T-helper 1 cell treated with Interleukin-12 subunit alpha and Interleukin-12 subunit beta and Interleukin-4 antibody, amounts not matched to agents 30 μg/mL and 1 μg/mL, for 36 hours (primary cell): ENCODE data around the gene EXOC4.

Experiments
- H3K27ac Mint-ChIP-seq: one replicate; pipeline ENCODE4 v1.8.0; 2021; ENCODE audit warnings: mild to moderate bottlenecking, mixed read lengths
- H3K27me3 Mint-ChIP-seq: one replicate; pipeline ENCODE4 v1.8.0; 2021; ENCODE audit warnings: low read depth, mixed read lengths
- H3K36me3 Mint-ChIP-seq: one replicate; pipeline ENCODE4 v1.8.0; 2021; ENCODE audit warnings: low read depth, mixed read lengths
- H3K4me1 Mint-ChIP-seq: one replicate; pipeline ENCODE4 v1.8.0; 2021; ENCODE audit warnings: low read depth, mixed read lengths
- H3K4me3 Mint-ChIP-seq: one replicate; pipeline ENCODE4 v1.8.0; 2021; ENCODE audit warnings: mild to moderate bottlenecking, moderate library complexity, mixed read lengths
- H3K9me3 Mint-ChIP-seq: one replicate; pipeline ENCODE4 v1.8.0; 2021; ENCODE audit warnings: mixed read lengths

EXOC4 gene

GRCh38 chr7:133654547-133654946 is 401.7 kb downstream of the EXOC4 start:
- Mint-ChIP-seq H3K27ac (no peak overlapping the region), H3K27me3 (no peaks in the 10 kb centered on the region), H3K36me3 (no peaks in the 10 kb centered on the region), H3K4me3 (no peak overlapping the region), H3K4me1 (no peaks in the 10 kb centered on the region), H3K9me3 (no peaks in the 10 kb centered on the region)

GRCh38 chr7:133662276-133662675 is 409.4 kb downstream of the EXOC4 start:
- peaks cover 13% of the 10 kb centered on the region for H3K4me1 Mint-ChIP-seq
- H3K27ac Mint-ChIP-seq: no peak overlapping the region
- no peaks in the 10 kb centered on the region for H3K27me3 Mint-ChIP-seq
- no peaks in the 10 kb centered on the region for H3K9me3 Mint-ChIP-seq
- no peak overlapping the region for H3K4me3 Mint-ChIP-seq
- peaks cover 5% of the 10 kb centered on the region for H3K36me3 Mint-ChIP-seq

DNA sequence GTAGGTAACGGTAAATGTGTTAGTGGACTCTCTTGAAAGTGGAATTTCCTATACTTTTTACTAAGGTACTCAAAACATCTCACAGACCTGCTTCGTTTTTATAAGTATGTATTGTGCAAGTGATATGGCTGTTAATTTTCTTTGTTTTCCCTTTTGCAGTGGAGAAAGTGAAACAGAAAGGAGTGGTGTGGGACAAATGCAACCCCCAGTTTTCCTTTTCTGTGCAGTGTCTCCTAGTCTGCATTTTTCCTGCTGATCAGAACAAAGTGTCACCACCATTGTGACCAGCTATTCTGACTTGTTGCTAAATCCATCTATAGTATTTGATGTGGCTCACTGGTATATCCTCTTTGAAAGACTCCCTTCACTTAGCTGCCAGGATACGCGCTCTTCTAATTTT is 410.0 kb downstream of the EXOC4 start:
- Mint-ChIP-seq H3K36me3 (peaks cover 5% of the 10 kb centered on the region), H3K4me3 (no peak overlapping the region), H3K4me1 (peaks cover 13% of the 10 kb centered on the region), H3K27ac (no peak overlapping the region), H3K27me3 (no peaks in the 10 kb centered on the region), H3K9me3 (no peaks in the 10 kb centered on the region)

- no peaks in the 10 kb centered on the region for H3K27me3 Mint-ChIP-seq
- H3K4me1 Mint-ChIP-seq: peaks cover 13% of the 10 kb centered on the region
- H3K4me3 Mint-ChIP-seq: no peak overlapping the region
- H3K27ac Mint-ChIP-seq: no peak overlapping the region
- no peaks in the 10 kb centered on the region for H3K9me3 Mint-ChIP-seq
- peaks cover 5% of the 10 kb centered on the region for H3K36me3 Mint-ChIP-seq
Measured at GRCh38 chr7:133664528-133664927, 411.6 kb downstream of the EXOC4 start.

DNA sequence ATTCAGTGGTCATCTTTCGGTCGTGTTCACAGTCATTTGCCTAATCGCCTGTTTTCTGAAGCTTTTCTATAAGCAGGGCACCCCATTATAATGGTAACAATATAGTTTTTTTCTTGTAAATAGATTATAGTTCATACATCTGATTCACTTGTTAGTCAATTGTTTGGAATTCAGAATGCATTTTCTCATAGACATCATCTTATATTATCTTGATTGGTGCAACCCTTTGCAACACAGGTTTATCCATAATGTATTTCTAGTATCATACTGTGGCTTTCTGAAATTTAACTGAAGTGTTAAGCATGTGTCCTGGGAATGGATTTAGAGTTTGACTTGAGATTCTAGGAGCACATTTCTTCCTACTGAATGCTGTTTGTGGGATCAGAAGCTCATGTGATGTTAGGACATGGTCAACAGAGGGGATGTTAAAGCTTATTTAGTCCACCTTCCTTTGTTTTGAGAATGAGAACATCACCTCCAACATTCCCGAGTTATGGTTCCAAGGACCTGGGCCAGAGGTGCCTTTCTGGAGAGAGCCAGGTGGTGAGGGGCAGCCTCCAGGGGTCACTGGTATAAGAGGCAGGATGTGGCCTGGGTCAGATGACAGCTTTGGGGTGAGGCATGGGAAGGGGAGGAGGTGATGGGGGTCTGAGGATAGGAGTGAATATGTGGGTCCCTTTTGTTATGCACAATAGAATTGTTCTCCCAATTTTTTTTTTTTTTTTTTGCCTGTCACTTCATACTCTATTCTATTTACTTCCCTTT is 415.6 kb downstream of the EXOC4 start:
- H3K27ac Mint-ChIP-seq: no peak overlapping the region
- no peaks in the 10 kb centered on the region for H3K9me3 Mint-ChIP-seq
- H3K27me3 Mint-ChIP-seq: no peaks in the 10 kb centered on the region
- H3K4me3 Mint-ChIP-seq: no peak overlapping the region
- H3K4me1 Mint-ChIP-seq: no peaks in the 10 kb centered on the region
- H3K36me3 Mint-ChIP-seq: peaks cover 3% of the 10 kb centered on the region

- H3K27ac Mint-ChIP-seq: no peak overlapping the region
- H3K4me1 Mint-ChIP-seq: no peaks in the 10 kb centered on the region
- no peak overlapping the region for H3K4me3 Mint-ChIP-seq
- no peaks in the 10 kb centered on the region for H3K36me3 Mint-ChIP-seq
- H3K9me3 Mint-ChIP-seq: no peaks in the 10 kb centered on the region
- H3K27me3 Mint-ChIP-seq: no peaks in the 10 kb centered on the region
Measured at GRCh38 chr7:133669061-133669455, 416.2 kb downstream of the EXOC4 start.

GRCh38 chr7:133670250-133670649 is 417.4 kb downstream of the EXOC4 start:
- Mint-ChIP-seq H3K27ac (no peak overlapping the region), H3K9me3 (no peaks in the 10 kb centered on the region), H3K4me3 (no peak overlapping the region), H3K36me3 (no peaks in the 10 kb centered on the region), H3K27me3 (no peaks in the 10 kb centered on the region), H3K4me1 (no peaks in the 10 kb centered on the region)

GRCh38 chr7:133672866-133673265 is 420.0 kb downstream of the EXOC4 start:
- H3K4me3 Mint-ChIP-seq: no peak overlapping the region
- no peaks in the 10 kb centered on the region for H3K36me3 Mint-ChIP-seq
- no peaks in the 10 kb centered on the region for H3K4me1 Mint-ChIP-seq
- H3K9me3 Mint-ChIP-seq: no peaks in the 10 kb centered on the region
- no peaks in the 10 kb centered on the region for H3K27me3 Mint-ChIP-seq
- H3K27ac Mint-ChIP-seq: no peak overlapping the region

DNA sequence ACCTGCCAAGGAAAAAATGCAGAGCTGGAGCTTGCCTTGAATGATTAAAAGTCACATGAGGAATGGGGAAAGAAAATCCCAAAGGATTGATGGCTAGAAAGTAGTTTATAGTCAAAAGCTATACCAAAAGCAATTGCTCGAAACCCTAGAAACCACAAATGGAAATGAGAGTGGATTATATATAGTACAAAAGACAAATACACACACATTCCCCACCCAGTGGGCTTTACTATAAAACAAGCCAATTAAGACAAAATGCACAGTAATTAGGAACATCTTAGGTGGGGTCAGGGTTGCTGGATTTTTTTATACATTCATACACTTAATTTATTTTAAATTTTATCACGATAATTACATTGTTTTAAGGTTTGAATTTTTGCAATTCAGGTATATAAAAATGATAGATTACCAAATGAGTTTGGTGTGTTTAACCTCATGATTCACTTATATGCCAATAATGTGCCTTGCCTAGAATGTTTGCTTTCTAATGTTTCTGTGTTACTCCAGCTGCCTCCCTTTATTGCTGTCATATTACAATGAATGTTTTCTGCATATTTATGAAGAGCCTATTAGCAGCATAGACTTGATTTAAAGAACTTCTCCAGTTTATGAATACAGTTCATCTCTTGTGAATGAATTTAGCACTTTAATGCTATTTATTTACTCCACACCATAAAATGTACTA is 421.3 kb downstream of the EXOC4 start:
- H3K4me1 Mint-ChIP-seq: no peaks in the 10 kb centered on the region
- H3K27me3 Mint-ChIP-seq: no peaks in the 10 kb centered on the region
- H3K9me3 Mint-ChIP-seq: no peaks in the 10 kb centered on the region
- H3K27ac Mint-ChIP-seq: no peak overlapping the region
- no peak overlapping the region for H3K4me3 Mint-ChIP-seq
- H3K36me3 Mint-ChIP-seq: no peaks in the 10 kb centered on the region

DNA sequence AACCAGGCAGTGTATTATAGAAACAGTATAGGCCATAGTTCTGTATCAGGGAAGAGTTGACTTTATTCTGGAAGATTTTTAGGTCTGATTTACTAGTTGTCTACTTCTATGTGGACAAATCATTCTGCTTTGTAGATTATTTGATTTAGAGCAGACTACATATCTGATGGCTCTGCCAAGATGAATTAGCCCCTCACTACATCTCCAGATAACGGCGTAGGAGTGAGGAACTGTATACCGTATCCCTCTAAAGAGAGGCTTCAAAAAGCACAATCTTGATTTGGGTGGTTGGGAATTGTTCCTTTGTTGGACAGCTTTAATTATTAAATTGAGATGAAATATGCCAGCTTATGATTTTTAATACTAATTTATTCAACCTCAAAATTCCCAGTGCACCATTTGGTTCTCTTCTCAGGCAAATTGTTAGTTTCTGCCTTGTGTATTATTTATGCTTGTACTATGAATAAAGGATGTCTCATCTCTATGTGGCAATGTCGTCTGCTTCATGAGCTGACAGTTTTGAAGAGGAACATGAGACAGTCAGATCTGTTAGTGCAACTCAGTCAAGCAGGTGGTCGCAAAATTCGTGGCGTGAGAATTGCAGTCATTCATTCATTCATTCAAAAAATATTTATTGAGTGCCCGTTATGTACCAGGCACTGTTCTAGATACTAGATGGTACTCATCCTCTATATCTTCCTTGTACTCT is 422.8 kb downstream of the EXOC4 start:
- Mint-ChIP-seq H3K4me3 (no peak overlapping the region), H3K4me1 (no peaks in the 10 kb centered on the region), H3K27ac (no peak overlapping the region), H3K36me3 (no peaks in the 10 kb centered on the region), H3K27me3 (no peaks in the 10 kb centered on the region), H3K9me3 (no peaks in the 10 kb centered on the region)

GRCh38 chr7:133676805-133677370 is 424.0 kb downstream of the EXOC4 start:
- Mint-ChIP-seq H3K36me3 (no peaks in the 10 kb centered on the region), H3K4me3 (no peak overlapping the region), H3K4me1 (no peaks in the 10 kb centered on the region), H3K27me3 (no peaks in the 10 kb centered on the region), H3K9me3 (no peaks in the 10 kb centered on the region), H3K27ac (no peak overlapping the region)

- Mint-ChIP-seq H3K4me1 (no peaks in the 10 kb centered on the region), H3K9me3 (no peaks in the 10 kb centered on the region), H3K27me3 (no peaks in the 10 kb centered on the region), H3K36me3 (no peaks in the 10 kb centered on the region), H3K4me3 (no peak overlapping the region), H3K27ac (no peak overlapping the region)
Measured at GRCh38 chr7:133678137-133678814, 425.4 kb downstream of the EXOC4 start.

GRCh38 chr7:133679977-133680376 is 427.1 kb downstream of the EXOC4 start:
- Mint-ChIP-seq H3K4me1 (no peaks in the 10 kb centered on the region), H3K27me3 (no peaks in the 10 kb centered on the region), H3K27ac (no peak overlapping the region), H3K36me3 (no peaks in the 10 kb centered on the region), H3K9me3 (no peaks in the 10 kb centered on the region), H3K4me3 (no peak overlapping the region)

DNA sequence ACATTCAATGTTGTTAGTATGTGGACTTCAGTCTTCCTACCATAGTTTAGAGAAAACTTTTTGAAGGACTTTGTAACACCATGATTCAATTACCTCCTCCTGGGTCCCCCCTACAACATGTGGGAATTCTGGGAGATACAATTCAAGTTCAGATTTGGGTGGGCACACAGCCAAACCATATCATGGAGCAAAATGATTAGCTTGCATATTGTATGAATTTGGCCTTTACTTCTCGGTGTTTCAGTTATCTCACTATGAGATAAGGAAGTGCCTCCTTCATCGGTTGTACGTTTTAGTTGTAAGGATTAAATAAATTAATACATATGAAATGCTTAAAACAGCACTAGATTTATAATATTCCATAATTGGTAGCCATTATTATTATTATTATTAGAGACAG is 428.7 kb downstream of the EXOC4 start:
- Mint-ChIP-seq H3K27ac (no peak overlapping the region), H3K4me1 (no peaks in the 10 kb centered on the region), H3K36me3 (no peaks in the 10 kb centered on the region), H3K27me3 (no peaks in the 10 kb centered on the region), H3K9me3 (peaks cover 3% of the 10 kb centered on the region), H3K4me3 (no peak overlapping the region)
